OCI-LY1 (cell line): ENCODE measurements around the gene EDEM1.

Experiments used
- H2AFZ ChIP-seq: fragments of 200-600 bp; sonication (generic), shearing (Covaris generic); 2 replicates; pipeline ENCODE4 v1.6.0; 2014; ENCODE audit warnings: antibody characterized with exemption, mild to moderate bottlenecking, low read length
- H3F3A ChIP-seq: fragments of 200-600 bp; sonication (generic), shearing (Covaris generic); 2 replicates; pipeline ENCODE4 v1.6.0; 2014; ENCODE audit warnings: mild to moderate bottlenecking, antibody characterized with exemption, low read length, moderate library complexity; ENCODE audit not compliant: insufficient read depth
- H3K27ac ChIP-seq: fragments of 200-600 bp; sonication (generic); 2 replicates; pipeline ENCODE4 v1.5.1; 2014; ENCODE audit warnings: low read length, mixed run types, mild to moderate bottlenecking, low read depth; ENCODE audit not compliant: poor library complexity, severe bottlenecking
- H3K27me3 ChIP-seq: fragments of 200-600 bp; sonication (generic); 2 replicates; pipeline ENCODE4 v1.6.0; 2014; ENCODE audit warnings: antibody characterized with exemption, mild to moderate bottlenecking, low read length, moderate library complexity; ENCODE audit not compliant: insufficient read depth
- H3K36me3 ChIP-seq: fragments of 200-600 bp; sonication (generic); 2 replicates; pipeline ENCODE4 v1.6.1; 2014; ENCODE audit warnings: mild to moderate bottlenecking, antibody characterized with exemption, low read length, moderate library complexity, mixed read lengths; ENCODE audit not compliant: insufficient read depth
- H3K4me1 ChIP-seq: fragments of 200-600 bp; sonication (generic); 2 replicates; pipeline ENCODE4 v1.5.1; 2014; ENCODE audit warnings: mild to moderate bottlenecking, low read length, moderate library complexity; ENCODE audit not compliant: insufficient read depth, severe bottlenecking
- H3K4me2 ChIP-seq: fragments of 200-600 bp; sonication (generic), shearing (Covaris generic); 2 replicates; pipeline ENCODE4 v1.6.1; 2014; ENCODE audit warnings: low read length
- H3K4me3 ChIP-seq: fragments of 200-600 bp; sonication (generic); 2 replicates; pipeline ENCODE4 v1.5.1; 2014; ENCODE audit warnings: low read length, low read depth, mild to moderate bottlenecking, mixed read lengths; ENCODE audit not compliant: poor library complexity, severe bottlenecking
- H3K79me2 ChIP-seq: fragments of 200-600 bp; shearing (Covaris generic); 2 replicates; pipeline ENCODE4 v1.6.1; 2016; ENCODE audit warnings: mixed run types, low read length, mixed read lengths; ENCODE audit not compliant: insufficient read depth
- H3K9ac ChIP-seq: fragments of 200-600 bp; sonication (generic), shearing (Covaris generic); 2 replicates; pipeline ENCODE4 v1.6.1; 2014; ENCODE audit warnings: mild to moderate bottlenecking, low read length, mixed read lengths
- H3K9me2 ChIP-seq: fragments of 200-600 bp; sonication (generic), shearing (Covaris generic); 2 replicates; pipeline ENCODE4 v1.6.1; 2014; ENCODE audit warnings: low read depth, mild to moderate bottlenecking, low read length, mixed read lengths
- H3K9me3 ChIP-seq: fragments of 200-600 bp; shearing (Covaris generic); 2 replicates; pipeline ENCODE4 v1.6.1; 2014; ENCODE audit warnings: low read length, mixed read lengths
- H4K20me1 ChIP-seq: fragments of 200-600 bp; sonication (generic), shearing (Covaris generic); 2 replicates; pipeline ENCODE4 v1.6.0; 2016; ENCODE audit warnings: mild to moderate bottlenecking, low read length; ENCODE audit not compliant: insufficient read depth
- CTCF ChIP-seq: fragments of 200-600 bp; sonication (generic), shearing (Covaris generic); IDR thresholded peaks from 2 replicates; pipeline ENCODE4 v1.5.1; 2017; ENCODE audit warnings: mild to moderate bottlenecking, antibody characterized with exemption, low read length, moderate library complexity, mixed read lengths
- EZH2 ChIP-seq: fragments of 200-600 bp; sonication (generic), shearing (Covaris generic); IDR thresholded peaks from 2 replicates; pipeline ENCODE4 v1.8.0; 2017; ENCODE audit warnings: borderline replicate concordance, mixed run types, mild to moderate bottlenecking, antibody characterized with exemption, low read length, moderate library complexity, mixed read lengths

Gene EDEM1

GRCh38 chr3:5264093-5264600 is 76.6 kb downstream of the EDEM1 start:
- Histone ChIP-seq H3K4me2 (no peak overlapping the region), H3K9me2 (no peaks in the 10 kb centered on the region), H3K27ac (no peak overlapping the region)

GRCh38 chr3:5264896-5265770 is 77.6 kb downstream of the EDEM1 start:
- Histone ChIP-seq H4K20me1 (no peaks in the 10 kb centered on the region), H3K9me3 (no peaks in the 10 kb centered on the region), H3K36me3 (no peaks in the 10 kb centered on the region), H3K27ac (no peak overlapping the region), H3K27me3 (no peaks in the 10 kb centered on the region), H3K9me2 (no peaks in the 10 kb centered on the region), H3K79me2 (no peaks in the 10 kb centered on the region), H3K4me3 (no peak overlapping the region), H3F3A (no peaks in the 10 kb centered on the region), H3K4me1 (peaks cover 10% of the 10 kb centered on the region), H2AFZ (no peak overlapping the region), H3K9ac (no peak overlapping the region), H3K4me2 (no peak overlapping the region)
- no peak for TF ChIP-seq EZH2
- TF ChIP-seq CTCF = no peak

More at GRCh38 chr3:5264093-5264600, 76.6 kb downstream of the EDEM1 start:
- Histone ChIP-seq H3K9ac (no peak overlapping the region), H3K4me3 (no peak overlapping the region), H3K9me3 (no peaks in the 10 kb centered on the region), H3K36me3 (no peaks in the 10 kb centered on the region), H2AFZ (no peak overlapping the region), H3K4me1 (peaks cover 10% of the 10 kb centered on the region), H3F3A (no peaks in the 10 kb centered on the region), H3K27me3 (no peaks in the 10 kb centered on the region), H3K79me2 (no peaks in the 10 kb centered on the region), H4K20me1 (no peaks in the 10 kb centered on the region)
- TF ChIP-seq CTCF (no peak), EZH2 (no peak)

GRCh38 chr3:5267252-5267651 is 79.7 kb downstream of the EDEM1 start:
- H3K4me1 ChIP-seq = no peaks in the 10 kb centered on the region
- H3K4me3 ChIP-seq = no peak overlapping the region
- no peak overlapping the region for H3K27ac ChIP-seq
- H3K36me3 ChIP-seq = no peaks in the 10 kb centered on the region
- H3F3A ChIP-seq = no peaks in the 10 kb centered on the region
- no peaks in the 10 kb centered on the region for H3K27me3 ChIP-seq
- TF ChIP-seq EZH2 (no peak), CTCF (no peak)
- no peaks in the 10 kb centered on the region for H3K79me2 ChIP-seq
- H3K9me2 ChIP-seq = no peaks in the 10 kb centered on the region
- no peaks in the 10 kb centered on the region for H3K9me3 ChIP-seq
- H3K9ac ChIP-seq = no peak overlapping the region
- no peaks in the 10 kb centered on the region for H4K20me1 ChIP-seq
- H2AFZ ChIP-seq = no peak overlapping the region
- no peak overlapping the region for H3K4me2 ChIP-seq
